Measurements from ENCODE around the gene ADAP1.

ADAP1 gene

DNA sequence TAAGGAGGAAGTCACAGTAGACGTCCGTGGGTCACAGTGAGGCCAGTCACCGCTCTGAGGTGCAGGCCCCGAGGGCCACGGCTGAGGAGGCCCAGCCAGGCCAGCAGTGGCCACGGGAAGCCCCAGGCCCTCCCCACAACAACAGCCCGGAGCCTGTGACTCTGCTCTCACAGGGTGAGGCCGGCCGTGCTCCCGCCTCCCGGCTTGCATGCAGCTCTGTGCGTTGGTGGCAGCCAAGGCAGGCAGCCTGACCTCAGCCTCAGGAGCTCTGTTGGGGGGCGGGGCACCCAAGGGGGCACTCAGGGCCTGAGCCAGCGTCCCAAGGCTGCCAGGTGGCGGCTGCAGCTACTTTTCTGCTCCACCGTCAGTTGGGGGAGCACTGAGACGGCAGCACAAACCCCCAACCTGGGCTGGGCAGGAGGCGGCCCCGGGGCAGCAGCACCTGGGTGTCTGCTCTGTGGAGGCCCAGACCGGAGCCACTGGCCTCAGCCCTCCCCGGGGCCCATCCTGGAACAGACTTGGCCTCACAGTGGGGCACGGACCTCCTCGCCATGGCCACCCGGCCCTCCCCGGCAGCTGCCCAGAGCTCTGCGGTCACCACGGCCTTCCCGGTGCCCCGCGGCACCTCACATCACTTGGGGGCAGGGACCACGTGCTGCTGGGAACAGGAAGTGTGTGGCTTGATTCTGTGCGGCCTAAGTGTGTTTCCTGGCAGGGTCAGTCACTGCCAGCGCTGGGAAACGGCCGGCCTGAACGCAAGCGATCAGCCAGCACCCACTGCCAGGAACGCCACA lies 41.8 kb upstream of the ADAP1 start:
- TF ChIP-seq, protein P1, sequence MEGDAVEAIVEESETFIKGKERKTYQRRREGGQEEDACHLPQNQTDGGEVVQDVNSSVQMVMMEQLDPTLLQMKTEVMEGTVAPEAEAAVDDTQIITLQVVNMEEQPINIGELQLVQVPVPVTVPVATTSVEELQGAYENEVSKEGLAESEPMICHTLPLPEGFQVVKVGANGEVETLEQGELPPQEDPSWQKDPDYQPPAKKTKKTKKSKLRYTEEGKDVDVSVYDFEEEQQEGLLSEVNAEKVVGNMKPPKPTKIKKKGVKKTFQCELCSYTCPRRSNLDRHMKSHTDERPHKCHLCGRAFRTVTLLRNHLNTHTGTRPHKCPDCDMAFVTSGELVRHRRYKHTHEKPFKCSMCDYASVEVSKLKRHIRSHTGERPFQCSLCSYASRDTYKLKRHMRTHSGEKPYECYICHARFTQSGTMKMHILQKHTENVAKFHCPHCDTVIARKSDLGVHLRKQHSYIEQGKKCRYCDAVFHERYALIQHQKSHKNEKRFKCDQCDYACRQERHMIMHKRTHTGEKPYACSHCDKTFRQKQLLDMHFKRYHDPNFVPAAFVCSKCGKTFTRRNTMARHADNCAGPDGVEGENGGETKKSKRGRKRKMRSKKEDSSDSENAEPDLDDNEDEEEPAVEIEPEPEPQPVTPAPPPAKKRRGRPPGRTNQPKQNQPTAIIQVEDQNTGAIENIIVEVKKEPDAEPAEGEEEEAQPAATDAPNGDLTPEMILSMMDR (IDR thresholded peaks at IDR 0.05; ENCODE audit: extremely low read depth, missing control alignments) = no peak
- DNase-seq (ENCODE audit: low spot score) = no peak

- TF ChIP-seq, protein P1 (IDR thresholded peaks at IDR 0.05; ENCODE audit: extremely low read depth, missing control alignments) = no peak
- DNase-seq (ENCODE audit: low spot score) = no peak
Measured at GRCh38 chr7:995571-995970, 41.1 kb upstream of the ADAP1 start.

- no peak for DNase-seq (ENCODE audit: low spot score)
- TF ChIP-seq, protein P1 (IDR thresholded peaks at IDR 0.05; ENCODE audit: extremely low read depth, missing control alignments) = no peak
Measured at GRCh38 chr7:994592-995308, 40.3 kb upstream of the ADAP1 start.

DNA sequence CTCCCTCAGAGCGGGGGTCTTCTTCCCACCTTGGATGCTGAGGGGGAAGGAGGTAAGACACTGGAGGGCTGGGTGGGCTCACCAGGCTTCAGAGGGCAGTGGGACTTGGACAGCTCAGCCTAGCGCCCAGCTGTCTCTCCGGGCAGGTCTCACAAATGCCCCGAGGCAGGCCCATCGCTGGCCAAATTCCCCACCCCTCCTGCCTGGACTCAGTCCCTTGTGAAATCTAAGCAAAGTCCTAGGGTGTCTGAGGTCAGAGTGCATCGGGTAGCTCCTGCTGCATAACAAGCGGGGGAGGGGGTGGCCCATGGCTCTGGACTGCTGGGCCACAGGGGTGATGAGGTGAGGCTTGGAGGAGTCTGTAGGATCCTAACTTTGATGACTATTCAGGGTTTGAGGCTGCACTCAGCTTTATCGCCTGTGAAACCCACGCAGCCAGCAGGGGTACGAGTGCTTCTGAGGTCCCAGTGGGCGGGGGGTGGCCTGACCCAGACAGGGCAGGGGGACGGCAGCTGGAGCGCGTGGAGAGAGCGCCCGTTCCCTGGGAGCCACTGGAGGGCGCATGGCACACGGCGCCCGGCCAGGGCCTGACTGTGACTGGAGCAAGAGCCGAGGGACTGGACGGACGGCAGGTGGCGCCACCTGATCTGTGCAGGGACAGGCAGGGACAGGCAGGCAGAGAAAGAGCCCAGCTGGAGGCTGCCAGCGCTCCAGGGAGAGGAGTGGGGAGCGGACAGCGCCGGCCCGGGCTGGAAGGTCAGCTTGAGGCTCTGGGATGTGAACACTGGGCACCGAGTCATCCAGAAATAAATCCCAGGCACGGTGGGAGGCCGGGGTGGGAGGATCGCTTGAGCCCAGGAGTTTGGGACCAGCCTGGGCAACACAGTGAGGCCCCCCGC lies 38.5 kb upstream of the ADAP1 start:
- TF ChIP-seq, protein P1 (IDR thresholded peaks at IDR 0.05; ENCODE audit: extremely low read depth, missing control alignments) = peak; percentile 100
- DNase-seq (ENCODE audit: low spot score) = peak; percentile 93

GRCh38 chr7:991729-992656 lies 37.5 kb upstream of the ADAP1 start:
- TF ChIP-seq, protein P1 (IDR thresholded peaks at IDR 0.05; ENCODE audit: extremely low read depth, missing control alignments) = no peak
- DNase-seq (ENCODE audit: low spot score) = no peak

DNA sequence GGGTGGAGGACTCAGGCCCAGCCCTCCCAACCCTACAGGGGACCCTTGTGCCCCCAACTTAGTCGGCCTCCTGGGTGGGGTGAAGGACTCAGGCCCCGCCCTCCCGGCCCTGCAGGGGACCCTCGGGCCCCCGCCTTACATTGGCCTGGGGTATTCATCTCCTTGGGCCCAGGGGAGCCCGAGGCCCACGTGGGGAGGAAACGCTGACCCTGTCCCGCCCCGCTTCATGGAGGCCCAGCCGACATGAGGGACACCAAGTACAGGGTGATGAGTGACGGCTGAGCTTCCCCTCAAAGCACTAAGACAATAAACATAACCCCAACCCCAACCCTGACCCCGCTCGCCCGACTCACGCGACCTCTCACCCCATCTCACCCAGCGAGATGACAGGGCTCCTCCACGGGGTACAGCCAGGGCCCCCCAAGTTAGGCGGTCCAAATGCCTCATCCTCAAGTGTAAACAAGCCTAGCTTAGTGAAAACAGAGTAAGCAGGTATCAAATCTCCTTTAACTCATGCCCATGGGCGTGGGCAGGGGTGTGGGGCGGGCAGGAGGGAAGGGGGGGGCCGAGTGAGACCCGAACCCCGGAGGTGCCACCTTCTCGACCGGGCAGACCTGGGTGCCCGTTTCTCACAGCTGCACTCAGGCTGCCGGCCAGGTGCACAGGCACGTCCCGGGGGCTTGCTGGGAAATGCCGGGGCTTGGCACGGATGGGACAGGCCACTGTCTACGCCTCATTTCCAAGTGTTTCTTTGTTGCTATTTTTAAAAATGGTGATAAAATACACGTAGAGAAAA lies 36.7 kb upstream of the ADAP1 start:
- TF ChIP-seq, protein P1 (IDR thresholded peaks at IDR 0.05; ENCODE audit: extremely low read depth, missing control alignments) = no peak

More for the DNA sequence above, 36.7 kb upstream of the ADAP1 start:
- DNase-seq (ENCODE audit: low spot score) = no peak
